Activated CD8-positive, alpha-beta T cell treated with anti-CD3 and anti-CD28 coated beads for 36 hours (primary cell): ENCODE results near the gene MZB1. TPM values are rescaled to one million over a fixed set of nuclear protein-coding genes. Genes with fewer than 3 reads are reported as not detected.
"Not testable (repeated sequence)": the region's sequence is repeated elsewhere in the genome, so short reads cannot be mapped to it uniquely, and the experiment has no call there.

Experiments used
- ATAC-seq: fragments of 200-7000 bp; cut with Tn5 transposase; one replicate; pipeline ENCODE4 v1.10.0; 2021; ENCODE audit warnings: mild to moderate bottlenecking, moderate library complexity
- CTCF ChIA-PET: fragments of 350-600 bp; sonication (Branson Sonifier 250); formaldehyde crosslinking; loops from one replicate; lab custom pipeline; 2021; ENCODE audit warnings: antibody characterized with exemption; lab: Charles Lee
- POLR2A ChIA-PET: fragments of 350-600 bp; sonication (Branson Sonifier 250); formaldehyde crosslinking; loops from one replicate; lab custom pipeline; 2021; ENCODE audit warnings: antibody characterized with exemption; lab: Charles Lee
- DNase-seq: peaks from one replicate; pipeline ENCODE4 v3.0.0-alpha.2; 2020
- H3K27ac Mint-ChIP-seq: one replicate; pipeline ENCODE4 v1.8.0; 2021; ENCODE audit warnings: mild to moderate bottlenecking, mixed read lengths
- H3K27me3 Mint-ChIP-seq: one replicate; pipeline ENCODE4 v1.8.0; 2021; ENCODE audit warnings: mixed read lengths
- H3K36me3 Mint-ChIP-seq: one replicate; pipeline ENCODE4 v1.8.0; 2021; ENCODE audit warnings: low read depth, mixed read lengths
- H3K4me1 Mint-ChIP-seq: one replicate; pipeline ENCODE4 v1.8.0; 2021; ENCODE audit warnings: low read depth, mixed read lengths
- H3K4me3 Mint-ChIP-seq: one replicate; pipeline ENCODE4 v1.8.0; 2021; ENCODE audit warnings: mild to moderate bottlenecking, moderate library complexity, mixed read lengths
- H3K9me3 Mint-ChIP-seq: one replicate; pipeline ENCODE4 v1.8.0; 2021; ENCODE audit warnings: mixed read lengths
- intact Hi-C: fragments of 100-400 bp; cut with micrococcal nuclease; formaldehyde crosslinking; loops from one replicate; pipeline ENCODE4 v1.10.0; 2022
- total RNA-seq, 2 experiments: library from RNA; stranded (reverse); gene quantifications; one replicate each; pipeline ENCODE4 v1.2.3, GENCODE V29; 2021
- TF ChIP-seq, protein P1 (sequence below): fragments of 200-600 bp; IDR thresholded peaks from one replicate; pipeline ENCODE4 v1.8.0; 2022; ENCODE audit warnings: antibody characterized with exemption, mild to moderate bottlenecking

MZB1 gene
- total RNA-seq, 2 experiments from 2014 or later, result 14.4 to 14.5 TPM

DNA sequence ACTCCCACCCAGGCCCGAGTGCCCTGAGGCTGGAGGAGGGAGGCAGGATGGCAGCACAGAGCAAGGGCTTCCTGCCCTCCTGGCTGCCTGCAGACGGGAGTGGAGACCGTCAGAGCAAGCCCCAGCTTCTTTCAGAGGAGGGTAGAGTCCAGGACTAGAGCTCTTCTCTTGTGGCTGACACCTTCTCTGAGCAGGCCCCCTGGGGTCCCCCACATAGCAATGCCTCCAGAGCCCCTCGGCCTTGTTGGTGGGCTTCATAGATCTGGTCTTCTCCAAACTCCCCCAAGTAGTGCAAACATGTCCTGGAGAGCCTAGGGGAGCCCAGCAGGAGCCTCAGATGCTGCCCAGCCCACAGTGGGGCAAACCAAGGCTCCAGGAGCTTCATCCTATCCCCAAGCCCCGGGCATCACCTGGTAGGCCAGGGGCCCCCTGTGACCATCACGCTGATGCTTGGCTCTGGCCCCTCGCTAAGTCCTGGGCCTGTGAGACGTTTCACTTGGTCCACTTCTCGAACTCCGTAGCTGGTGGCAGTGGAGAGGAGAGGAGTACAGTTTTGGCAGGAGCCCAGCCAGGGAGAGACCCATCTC lies 2.0 kb downstream of the MZB1 start:
- intact Hi-C loops, result no loop called here
- POLR2A ChIA-PET, result interaction anchor here (0.5 to 6.3 kb wide), 3 partner anchors 15 to 53 kb away, joined by 3 to 49 read pairs (median 3); partner anchors contain the start of gene PAIP2
- Mint-ChIP-seq H3K27ac (peak overlapping the region; percentile 2), H3K9me3 (no peaks in the 10 kb centered on the region), H3K4me3 (peak overlapping the region; percentile 45), H3K4me1 (peaks cover 65% of the 10 kb centered on the region), H3K36me3 (peaks cover 14% of the 10 kb centered on the region), H3K27me3 (no peaks in the 10 kb centered on the region)
- no peak for ATAC-seq
- TF ChIP-seq, protein P1, sequence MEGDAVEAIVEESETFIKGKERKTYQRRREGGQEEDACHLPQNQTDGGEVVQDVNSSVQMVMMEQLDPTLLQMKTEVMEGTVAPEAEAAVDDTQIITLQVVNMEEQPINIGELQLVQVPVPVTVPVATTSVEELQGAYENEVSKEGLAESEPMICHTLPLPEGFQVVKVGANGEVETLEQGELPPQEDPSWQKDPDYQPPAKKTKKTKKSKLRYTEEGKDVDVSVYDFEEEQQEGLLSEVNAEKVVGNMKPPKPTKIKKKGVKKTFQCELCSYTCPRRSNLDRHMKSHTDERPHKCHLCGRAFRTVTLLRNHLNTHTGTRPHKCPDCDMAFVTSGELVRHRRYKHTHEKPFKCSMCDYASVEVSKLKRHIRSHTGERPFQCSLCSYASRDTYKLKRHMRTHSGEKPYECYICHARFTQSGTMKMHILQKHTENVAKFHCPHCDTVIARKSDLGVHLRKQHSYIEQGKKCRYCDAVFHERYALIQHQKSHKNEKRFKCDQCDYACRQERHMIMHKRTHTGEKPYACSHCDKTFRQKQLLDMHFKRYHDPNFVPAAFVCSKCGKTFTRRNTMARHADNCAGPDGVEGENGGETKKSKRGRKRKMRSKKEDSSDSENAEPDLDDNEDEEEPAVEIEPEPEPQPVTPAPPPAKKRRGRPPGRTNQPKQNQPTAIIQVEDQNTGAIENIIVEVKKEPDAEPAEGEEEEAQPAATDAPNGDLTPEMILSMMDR, result no peak
- CTCF ChIA-PET, result interaction anchor here (0.7 to 2.2 kb wide), 5 partner anchors 14 to 121 kb away, joined by 3 to 8 read pairs (median 4); no protein-coding TSS in a partner anchor
- DNase-seq, result no peak

DNA sequence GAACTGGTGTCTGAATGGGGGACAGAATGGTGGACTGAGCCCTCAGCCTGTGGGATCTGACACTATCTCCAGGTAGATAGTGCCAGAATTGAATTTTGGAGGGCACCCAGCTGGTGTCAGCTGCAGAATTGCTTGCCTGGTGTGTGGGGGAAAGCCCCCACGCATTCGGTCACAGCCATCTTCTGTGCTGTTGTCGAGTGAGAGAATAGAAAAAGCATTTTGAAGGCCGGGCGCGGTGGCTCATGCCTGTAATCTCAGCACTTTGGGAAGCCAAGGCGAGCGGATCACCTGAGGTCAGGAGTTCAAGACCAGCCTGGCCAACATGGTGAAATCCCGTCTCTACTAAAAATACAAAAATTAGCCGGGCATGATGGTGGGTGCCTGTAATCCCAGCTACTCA lies 2.8 kb downstream of the MZB1 start:
- H3K27ac Mint-ChIP-seq, H3K27me3 Mint-ChIP-seq, ATAC-seq, H3K4me3 Mint-ChIP-seq, intact Hi-C loops, H3K9me3 Mint-ChIP-seq, DNase-seq: not testable (repeated sequence)
- POLR2A ChIA-PET, result interaction anchor here (1.7 to 6.3 kb wide), 2 partner anchors 41 to 46 kb away, joined by 4 to 49 read pairs; partner anchors contain the start of gene PAIP2
- peaks cover 14% of the 10 kb centered on the region for H3K36me3 Mint-ChIP-seq
- CTCF ChIA-PET, result interaction anchor here (0.7 to 1.8 kb wide), 4 partner anchors 13 to 40 kb away, joined by 3 to 6 read pairs (median 4); no protein-coding TSS in a partner anchor
- H3K4me1 Mint-ChIP-seq, result peaks cover 65% of the 10 kb centered on the region

DNA sequence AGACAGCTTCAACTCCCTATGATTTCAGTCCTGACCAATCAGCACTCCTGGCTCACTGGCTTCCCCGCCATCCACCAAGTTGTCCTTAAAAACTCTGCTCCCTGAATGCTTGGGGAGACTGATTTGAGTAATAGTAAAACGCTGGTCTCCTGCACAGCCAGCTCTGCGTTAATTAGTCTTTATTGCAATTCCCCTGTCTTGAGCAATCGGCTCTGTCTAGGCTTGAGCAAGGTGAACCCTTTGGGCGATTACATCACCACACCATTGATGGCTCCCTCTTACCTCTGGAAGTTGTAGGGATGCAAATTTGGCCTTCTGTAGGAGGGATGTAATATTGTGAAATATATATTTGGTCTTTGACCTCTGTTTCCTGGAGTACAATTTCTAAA lies 3.7 kb downstream of the MZB1 start:
- no peaks in the 10 kb centered on the region for H3K9me3 Mint-ChIP-seq

DNA sequence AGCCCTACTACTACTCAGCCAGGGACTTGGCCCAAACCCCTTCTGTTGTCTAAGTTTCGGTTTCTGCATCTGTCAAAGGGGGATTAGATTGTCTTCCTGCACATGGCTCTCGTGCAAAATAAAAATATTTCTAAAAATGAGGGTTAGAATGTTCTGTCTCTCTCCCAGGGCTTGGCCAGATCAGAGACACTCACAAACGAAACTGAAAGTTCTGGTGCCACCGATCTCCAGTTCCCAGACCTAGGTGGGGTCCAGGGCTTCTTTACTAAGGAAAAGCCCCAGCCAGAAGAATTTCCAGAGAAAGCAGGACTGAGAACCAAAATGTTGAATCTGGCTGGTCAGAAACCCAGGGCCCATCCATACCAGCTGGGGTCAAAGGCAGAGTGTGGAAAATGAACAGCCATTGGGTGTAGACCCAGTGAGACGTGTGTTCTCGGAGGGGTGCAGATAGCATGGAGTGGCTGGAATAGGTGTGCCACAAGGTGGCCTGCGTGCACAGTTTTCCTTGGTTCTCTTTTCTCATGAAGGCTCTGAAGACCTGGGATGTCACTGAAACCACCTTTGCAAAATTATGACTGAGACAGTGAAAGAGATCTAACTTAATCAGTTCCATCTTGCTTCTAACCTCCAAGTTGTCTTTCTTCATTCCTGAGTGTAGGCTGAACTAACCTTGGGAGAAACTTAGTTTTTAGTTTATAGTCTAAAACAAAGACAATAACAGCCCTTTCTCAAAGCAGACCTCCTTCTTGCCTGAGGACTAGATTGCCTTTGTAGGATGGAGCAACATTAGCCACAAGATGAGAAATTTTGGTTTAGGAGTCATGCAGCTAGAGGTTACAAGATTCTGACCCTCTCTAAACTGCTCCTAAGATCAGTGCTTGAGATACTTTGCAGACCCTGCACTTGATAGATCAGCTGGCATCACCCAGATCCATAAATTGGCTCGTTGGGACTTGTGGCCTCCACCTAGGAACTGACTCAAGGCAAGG lies 4.4 kb downstream of the MZB1 start:
- ChIA-PET CTCF (interaction anchor here (1.4 to 1.8 kb wide), 2 partner anchors 14 to 18 kb away, joined by 3 to 4 read pairs; no protein-coding TSS in a partner anchor), POLR2A (interaction anchor here (0.7 to 6.3 kb wide), 3 partner anchors 39 to 113 kb away, joined by 3 to 49 read pairs (median 4); partner anchors contain the start of gene PAIP2)
- Mint-ChIP-seq H3K36me3 (peaks cover 5% of the 10 kb centered on the region), H3K27me3 (no peaks in the 10 kb centered on the region), H3K4me1 (peaks cover 50% of the 10 kb centered on the region), H3K4me3 (peak overlapping the region; percentile 45), H3K27ac (peak overlapping the region; percentile 65), H3K9me3 (no peaks in the 10 kb centered on the region)
- no peak for DNase-seq
- no peak for ATAC-seq
- TF ChIP-seq, protein P1, result no peak
- intact Hi-C loops, result no loop called here

More for the DNA sequence above, 3.7 kb downstream of the MZB1 start:
- H3K27ac Mint-ChIP-seq, result no peak overlapping the region
- CTCF ChIA-PET, result interaction anchor here (1.0 to 1.8 kb wide), 3 partner anchors 12 to 17 kb away, joined by 3 to 6 read pairs (median 4); no protein-coding TSS in a partner anchor
- ATAC-seq (no peak), DNase-seq (no peak)
- H3K4me3 Mint-ChIP-seq, result no peak overlapping the region
- no peaks in the 10 kb centered on the region for H3K27me3 Mint-ChIP-seq
- TF ChIP-seq, protein P1, result no peak
- H3K36me3 Mint-ChIP-seq, result peaks cover 7% of the 10 kb centered on the region
- intact Hi-C loops, result no loop called here
- POLR2A ChIA-PET, result interaction anchor here (1.7 to 6.3 kb wide), 2 partner anchors 40 to 45 kb away, joined by 4 to 49 read pairs; partner anchors contain the start of gene PAIP2
- H3K4me1 Mint-ChIP-seq, result peaks cover 57% of the 10 kb centered on the region

DNA sequence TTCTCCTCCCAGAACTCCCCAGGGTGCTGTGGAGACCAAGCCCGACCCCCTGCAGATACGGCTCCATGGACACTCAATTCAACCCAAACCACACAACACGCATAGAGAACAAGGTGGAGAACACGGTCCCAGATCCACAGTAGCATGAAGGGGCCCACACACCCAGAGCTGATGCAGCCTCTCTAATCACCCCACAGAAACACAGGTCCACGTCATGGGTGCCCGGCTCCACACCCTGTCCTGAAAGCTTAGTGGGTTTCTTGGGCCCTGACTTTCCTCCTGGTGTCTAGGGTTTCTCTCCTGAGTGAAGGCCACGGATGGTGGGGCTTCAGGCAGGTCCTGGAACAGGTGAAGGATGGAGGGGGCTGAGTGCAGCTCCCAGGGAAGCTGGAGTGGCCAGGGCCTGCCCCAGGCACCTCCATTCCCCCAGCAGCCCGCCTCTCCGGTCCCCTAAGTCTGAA lies 5.1 kb downstream of the MZB1 start:
- CTCF ChIA-PET, result no interaction called here

More for the DNA sequence above, 5.1 kb downstream of the MZB1 start:
- Mint-ChIP-seq H3K27ac (peak overlapping the region; percentile 65), H3K4me1 (peaks cover 42% of the 10 kb centered on the region), H3K36me3 (peaks cover 4% of the 10 kb centered on the region), H3K4me3 (no peak overlapping the region), H3K9me3 (no peaks in the 10 kb centered on the region), H3K27me3 (no peaks in the 10 kb centered on the region)
- POLR2A ChIA-PET, result interaction anchor here (0.7 kb wide), 1 partner anchor 112 kb away, joined by 3 read pairs; no protein-coding TSS in a partner anchor
- TF ChIP-seq, protein P1, result no peak
- DNase-seq (no peak), ATAC-seq (no peak)
- intact Hi-C loops, result no loop called here
